Mucosa of rectum (tissue), 2 donors: ENCODE results near the gene METTL14.
A peak's percentile ranks its signal among the peaks of the same experiment; 100 is the strongest.
"Not testable (repeated sequence)": the region's sequence is repeated elsewhere in the genome, so short reads cannot be mapped to it uniquely, and the experiment has no call there.

Experiments used
- H3K27ac ChIP-seq, 2 donors: one replicate each; pipeline ENCODE4 v1.7.0; 2013; ENCODE audit warnings: inconsistent platforms in 2 of 2, low read depth in 2 of 2, low read length in 2 of 2
- H3K27me3 ChIP-seq, 2 donors: one replicate each; pipeline ENCODE4 v1.7.0; 2013; ENCODE audit warnings: low read length in 2 of 2; ENCODE audit not compliant: control insufficient read depth in 2 of 2, insufficient read depth in 2 of 2
- H3K36me3 ChIP-seq, 2 donors: one replicate each; pipeline ENCODE4 v1.7.0; 2013; ENCODE audit warnings: low read length in 2 of 2; ENCODE audit not compliant: control insufficient read depth in 2 of 2, insufficient read depth in 2 of 2
- H3K4me1 ChIP-seq, 2 donors: one replicate each; pipeline ENCODE4 v1.7.0; 2013; ENCODE audit warnings: low read length in 2 of 2, mild to moderate bottlenecking in 1 of 2; ENCODE audit not compliant: control insufficient read depth in 2 of 2, insufficient read depth in 2 of 2
- H3K4me3 ChIP-seq, 2 donors: one replicate each; pipeline ENCODE4 v1.7.0; 2013; ENCODE audit warnings: low read length in 2 of 2
- H3K9ac ChIP-seq, 2 donors: one replicate each; pipeline ENCODE4 v1.7.0; 2013; ENCODE audit warnings: low read length in 2 of 2, low read depth in 1 of 2, mild to moderate bottlenecking in 1 of 2
- H3K9me3 ChIP-seq, 2 donors: one replicate each; pipeline ENCODE4 v1.7.0; 2013; ENCODE audit warnings: low read length in 2 of 2; ENCODE audit not compliant: control insufficient read depth in 2 of 2
- donor health status: healthy.
- donor health status: Normal muscosa, but diverticular disease.

Gene METTL14

GRCh38 chr4:118684873-118685811 is at the start of gene METTL14:
Gene METTL14, plus strand, starts transcription at chr4:118685392. Its CDS starts 143 bp downstream, at chr4:118685535.
- peak within 1 kb of the TSS; percentile 93 to 99 for H3K4me3 ChIP-seq
- peak within 1 kb of the TSS; percentile 84 to 93 for H3K9ac ChIP-seq
- peaks cover 10 to 13% of the 10 kb centered on the region in 2 donors for H3K4me1 ChIP-seq
- no peaks in the 10 kb centered on the region for H3K9me3 ChIP-seq
- peak within 1 kb of the TSS; percentile 90 to 95 for H3K27ac ChIP-seq
- H3K27me3 ChIP-seq = no peaks in the 10 kb centered on the region
- peaks cover 10 to 17% of the 10 kb centered on the region in 2 donors for H3K36me3 ChIP-seq

- not testable (repeated sequence) for H3K27me3 ChIP-seq, H3K9ac ChIP-seq, H3K4me3 ChIP-seq, H3K9me3 ChIP-seq, H3K36me3 ChIP-seq, H3K27ac ChIP-seq, H3K4me1 ChIP-seq
Measured at GRCh38 chr4:118636126-118636525, 49.1 kb upstream of the METTL14 start.

- H3K9ac ChIP-seq, H3K36me3 ChIP-seq, H3K27me3 ChIP-seq, H3K9me3 ChIP-seq, H3K4me1 ChIP-seq, H3K4me3 ChIP-seq, H3K27ac ChIP-seq: not testable (repeated sequence)
Measured at GRCh38 chr4:118664665-118665064, 20.5 kb upstream of the METTL14 start.

GRCh38 chr4:118669220-118669619 is 16.0 kb upstream of the METTL14 start:
- H3K36me3 ChIP-seq, H3K9me3 ChIP-seq, H3K4me1 ChIP-seq, H3K27ac ChIP-seq, H3K9ac ChIP-seq, H3K4me3 ChIP-seq, H3K27me3 ChIP-seq: not testable (repeated sequence)

- not testable (repeated sequence) for H3K27me3 ChIP-seq, H3K4me1 ChIP-seq, H3K9ac ChIP-seq, H3K36me3 ChIP-seq, H3K9me3 ChIP-seq, H3K27ac ChIP-seq, H3K4me3 ChIP-seq
Measured at GRCh38 chr4:118670968-118671367, 14.2 kb upstream of the METTL14 start.

- H3K27me3 ChIP-seq = no peaks in the 10 kb centered on the region
- no peak overlapping the region for H3K4me3 ChIP-seq
- H3K9ac ChIP-seq = no peak overlapping the region
- no peak overlapping the region for H3K27ac ChIP-seq
- H3K9me3 ChIP-seq = no peaks in the 10 kb centered on the region
- H3K4me1 ChIP-seq = no peaks in the 10 kb centered on the region
- H3K36me3 ChIP-seq = no peaks in the 10 kb centered on the region
Measured at GRCh38 chr4:118676128-118676527, 9.1 kb upstream of the METTL14 start.

GRCh38 chr4:118680808-118681207 is 4.4 kb upstream of the METTL14 start:
- H3K36me3 ChIP-seq = no peaks in the 10 kb centered on the region
- H3K27ac ChIP-seq = no peak overlapping the region
- no peak overlapping the region for H3K9ac ChIP-seq
- H3K27me3 ChIP-seq = no peaks in the 10 kb centered on the region
- peaks cover 0 to 3% of the 10 kb centered on the region in 2 donors for H3K4me1 ChIP-seq
- H3K4me3 ChIP-seq = no peak overlapping the region
- no peaks in the 10 kb centered on the region for H3K9me3 ChIP-seq

- Histone ChIP-seq H3K9me3 (no peaks in the 10 kb centered on the region), H3K27me3 (no peaks in the 10 kb centered on the region), H3K27ac (no peak overlapping the region), H3K4me1 (peaks cover 10 to 13% of the 10 kb centered on the region in 2 donors), H3K36me3 (peaks cover 0 to 2% of the 10 kb centered on the region in 2 donors), H3K4me3 (no peak overlapping the region), H3K9ac (no peak overlapping the region)
Measured at GRCh38 chr4:118682928-118683327, 2.3 kb upstream of the METTL14 start.

- Histone ChIP-seq H3K4me3 (no peak overlapping the region), H3K36me3 (peaks cover 0 to 6% of the 10 kb centered on the region in 2 donors), H3K27me3 (no peaks in the 10 kb centered on the region)
Measured at GRCh38 chr4:118683513-118683912, 1.7 kb upstream of the METTL14 start.

GRCh38 chr4:118703118-118703517 is 17.9 kb downstream of the METTL14 start:
- no peaks in the 10 kb centered on the region for H3K27me3 ChIP-seq
- H3K4me3 ChIP-seq = no peak overlapping the region
- H3K9ac ChIP-seq = no peak overlapping the region
- H3K4me1 ChIP-seq = no peaks in the 10 kb centered on the region
- H3K27ac ChIP-seq = no peak overlapping the region
- peaks cover 37 to 48% of the 10 kb centered on the region in 2 donors for H3K36me3 ChIP-seq
- no peaks in the 10 kb centered on the region for H3K9me3 ChIP-seq

More at GRCh38 chr4:118683513-118683912, 1.7 kb upstream of the METTL14 start:
- Histone ChIP-seq H3K9ac (no peak overlapping the region), H3K4me1 (peaks cover 10 to 13% of the 10 kb centered on the region in 2 donors), H3K27ac (no peak overlapping the region), H3K9me3 (no peaks in the 10 kb centered on the region)
